Ramos (cell line): Measurements from ENCODE around the gene SLC16A10.

Source experiments
- in situ Hi-C: fragments of 300-500 bp; cut with MboI; formaldehyde crosslinking; loops from one replicate; pipeline ENCODE4 v1.14.3; 2022; ENCODE audit warnings: low sequenced_read_pairs; ENCODE audit not compliant: unreplicated experiment

SLC16A10 gene

DNA sequence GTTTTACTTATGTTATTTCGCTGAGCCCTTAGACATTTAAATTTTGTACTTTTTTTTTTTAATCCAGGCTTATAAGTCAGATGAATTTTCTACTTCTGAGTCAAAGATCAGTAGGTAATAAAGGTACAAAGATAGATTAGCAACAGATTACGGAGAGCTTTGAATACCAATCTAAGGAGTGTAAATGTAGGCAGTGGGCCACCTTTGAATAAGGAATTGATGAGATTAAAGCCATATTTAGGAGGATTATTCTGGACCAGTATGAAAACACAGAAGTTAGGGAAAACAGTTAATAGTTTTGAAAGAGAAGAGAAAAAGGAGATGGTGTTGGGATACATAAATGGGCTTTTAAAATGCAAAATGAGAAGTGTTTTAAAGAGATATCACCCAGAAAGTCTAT is 117.6 kb downstream of the SLC16A10 start:
- in situ Hi-C loops: loop anchor here (25.0 kb wide), 1 partner anchor 668 kb away; no protein-coding TSS in a partner anchor

DNA sequence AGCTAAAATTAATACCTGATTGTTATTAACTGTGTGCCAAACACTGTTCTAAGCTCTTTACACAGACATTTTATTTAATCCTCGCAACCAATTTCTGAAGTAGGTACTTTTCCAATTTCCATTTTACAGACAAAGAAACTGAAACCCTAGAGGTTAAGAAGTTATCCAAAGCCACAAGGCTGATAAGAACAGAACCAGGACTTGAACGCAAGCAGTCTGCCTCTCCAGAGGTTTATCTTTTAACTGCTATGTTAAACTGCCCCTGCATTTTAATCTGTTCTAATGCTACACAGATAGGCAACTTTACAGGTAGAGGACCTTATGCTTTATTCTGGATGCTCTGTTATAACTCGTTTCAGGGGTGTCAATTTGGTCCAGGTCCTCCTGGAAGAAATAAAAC is 118.2 kb downstream of the SLC16A10 start:
- in situ Hi-C loops: loop anchor here (25.0 kb wide), 1 partner anchor 668 kb away; no protein-coding TSS in a partner anchor

DNA sequence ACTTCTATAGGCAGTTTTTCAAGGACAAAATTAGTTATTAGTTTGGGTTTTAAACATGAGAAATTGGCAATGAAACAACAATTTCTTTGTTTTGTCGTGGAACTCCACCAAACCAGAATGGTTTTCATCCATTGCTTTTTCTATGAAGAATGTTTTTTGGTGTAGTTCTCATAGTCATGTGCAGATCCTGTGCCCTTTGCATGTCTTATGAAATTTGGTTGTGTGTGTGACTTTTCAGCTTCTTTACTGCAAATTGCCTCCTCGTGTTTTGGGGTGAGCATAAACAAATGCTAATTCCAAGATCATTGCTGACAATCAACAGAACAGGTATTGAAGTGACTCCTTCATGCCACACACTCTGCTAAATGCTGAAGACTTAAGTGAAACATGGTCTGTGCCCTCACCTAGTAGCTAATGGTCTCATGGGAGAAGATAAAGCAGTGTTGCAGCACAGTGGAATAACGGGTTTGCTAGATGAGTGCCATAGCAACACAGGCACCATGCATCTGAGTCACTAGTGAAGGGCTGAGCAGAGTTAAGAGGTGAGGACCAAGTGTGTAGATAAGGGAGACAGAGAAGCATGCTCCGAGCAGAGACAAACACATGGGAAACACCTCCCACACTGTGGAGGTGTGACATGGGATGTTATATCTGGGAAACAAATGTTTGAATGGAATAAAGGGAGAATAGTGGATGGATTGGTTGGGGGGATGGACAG is 120.0 kb downstream of the SLC16A10 start:
- in situ Hi-C loops: loop anchor here (25.0 kb wide), 1 partner anchor 670 kb away; no protein-coding TSS in a partner anchor

DNA sequence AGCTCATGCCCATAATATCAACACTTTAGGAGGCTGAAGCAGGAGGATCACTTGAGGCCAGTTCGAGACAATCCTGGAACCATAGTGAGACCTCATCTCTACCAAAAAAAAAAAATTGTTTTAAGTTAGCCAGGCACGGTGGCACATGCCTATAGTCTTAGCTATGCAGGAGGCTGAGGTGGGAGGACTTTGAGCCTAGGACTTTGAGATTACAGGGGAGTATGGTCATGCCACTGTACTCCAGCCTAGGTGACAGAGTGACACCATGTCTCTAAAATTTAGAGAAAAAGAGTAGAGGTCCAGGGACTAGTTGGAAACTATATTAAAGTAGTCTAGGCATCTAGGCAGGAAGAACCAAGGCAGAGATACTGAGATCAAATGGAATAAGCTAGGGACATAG is 121.6 kb downstream of the SLC16A10 start:
- in situ Hi-C loops: loop anchor here (25.0 kb wide), 1 partner anchor 672 kb away; no protein-coding TSS in a partner anchor

DNA sequence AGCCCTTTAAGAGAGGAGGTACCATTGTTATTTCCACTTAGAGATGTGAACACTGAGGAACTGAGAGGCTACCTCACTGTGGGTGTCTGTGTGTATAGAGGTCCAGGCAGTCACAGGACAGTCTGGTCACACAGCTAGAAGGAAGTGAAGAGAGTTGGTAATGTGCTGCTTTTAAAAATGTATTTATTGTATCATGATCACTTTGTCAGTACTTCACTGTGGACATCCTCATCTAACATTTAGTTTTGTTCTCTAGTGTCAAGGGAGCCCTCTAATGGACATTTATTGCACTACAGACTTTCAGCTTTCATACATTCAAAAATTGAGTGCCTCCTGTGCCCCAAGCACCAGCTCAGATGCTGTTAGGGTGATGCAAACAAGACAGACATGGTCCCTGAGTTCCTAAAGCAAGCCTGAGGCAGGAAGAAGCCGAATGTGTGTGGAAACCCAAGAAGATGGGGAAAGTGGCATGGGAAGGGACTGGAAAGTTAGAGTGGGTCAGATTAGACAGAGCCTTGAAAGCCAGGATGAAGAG is 123.0 kb downstream of the SLC16A10 start:
- in situ Hi-C loops: loop anchor here (10.0 to 25.0 kb wide), 2 partner anchors 145 to 673 kb away; no protein-coding TSS in a partner anchor

DNA sequence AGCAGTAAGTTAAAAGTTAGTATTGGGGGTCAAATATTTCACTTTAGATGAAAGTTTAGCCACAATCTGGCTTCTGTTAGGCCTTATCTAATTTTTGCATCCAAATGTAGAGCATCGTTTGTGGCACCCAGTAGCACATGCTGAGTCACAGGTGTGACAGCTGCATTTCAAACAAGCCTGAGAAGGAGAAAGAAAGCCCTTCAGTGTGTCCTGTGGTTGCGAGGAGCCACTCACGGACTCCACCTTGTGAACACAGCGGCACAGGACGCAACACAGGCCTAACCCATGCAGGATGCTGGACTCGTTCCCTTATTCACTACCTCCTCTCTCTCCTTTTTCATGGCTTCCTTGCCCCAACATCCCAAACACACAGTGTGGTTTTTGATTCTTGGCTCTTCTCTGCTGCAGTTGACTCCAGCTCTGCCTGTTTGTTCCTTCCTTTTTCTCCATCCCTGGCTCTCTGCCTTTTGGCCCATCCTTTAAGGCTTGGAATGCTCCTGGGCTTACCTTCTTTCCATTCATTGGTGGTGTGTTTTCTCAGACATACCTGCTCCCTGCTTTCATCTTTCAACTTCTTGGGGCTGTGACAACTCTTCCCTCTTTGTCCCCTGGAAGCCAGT is 124.2 kb downstream of the SLC16A10 start:
- in situ Hi-C loops: loop anchor here (10.0 to 25.0 kb wide), 2 partner anchors 147 to 674 kb away; no protein-coding TSS in a partner anchor

GRCh38 chr6:111212625-111213024 is 125.3 kb downstream of the SLC16A10 start:
- in situ Hi-C loops: loop anchor here (10.0 to 25.0 kb wide), 2 partner anchors 148 to 675 kb away; no protein-coding TSS in a partner anchor

DNA sequence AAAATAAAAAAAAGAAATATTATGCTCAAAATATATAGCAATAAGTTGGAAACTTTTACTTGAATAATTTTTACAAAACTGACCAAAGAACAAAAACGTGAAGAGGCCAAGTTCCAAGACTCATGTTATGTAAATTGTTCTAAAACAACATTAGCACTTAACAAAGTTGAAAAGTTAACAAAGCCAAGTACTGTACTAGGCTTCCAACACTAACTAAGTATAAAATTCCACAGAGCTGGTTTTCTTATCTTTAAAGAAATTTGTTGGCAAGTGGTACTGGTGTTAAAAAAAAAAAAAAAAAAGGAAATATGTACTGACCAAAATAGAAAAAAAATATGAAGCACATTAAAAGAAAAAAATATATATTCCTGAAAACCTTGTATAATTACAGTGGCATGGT is 127.8 kb downstream of the SLC16A10 start:
- in situ Hi-C loops: loop anchor here (10.0 to 25.0 kb wide), 2 partner anchors 150 to 678 kb away; no protein-coding TSS in a partner anchor

DNA sequence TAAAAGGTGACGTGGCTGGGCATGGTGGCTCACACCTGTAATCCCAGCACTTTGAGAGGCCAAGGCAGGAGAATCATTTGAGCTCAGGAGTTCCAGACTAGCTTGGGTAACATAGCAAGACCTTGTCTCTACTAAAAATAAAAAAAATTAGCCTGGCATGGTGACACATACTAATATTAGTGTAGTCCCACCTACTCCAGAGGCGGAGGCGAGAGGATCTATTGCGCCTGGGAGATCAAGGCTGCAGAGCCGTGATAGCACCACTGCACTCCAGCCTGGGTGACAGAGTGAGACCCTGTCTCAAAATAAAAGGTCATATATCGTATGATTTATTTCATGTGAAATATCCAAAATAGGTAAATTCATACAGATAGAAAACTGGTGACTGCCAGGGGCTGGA is 132.5 kb downstream of the SLC16A10 start:
- in situ Hi-C loops: loop anchor here (10.0 to 25.0 kb wide), 2 partner anchors 155 to 682 kb away; no protein-coding TSS in a partner anchor

DNA sequence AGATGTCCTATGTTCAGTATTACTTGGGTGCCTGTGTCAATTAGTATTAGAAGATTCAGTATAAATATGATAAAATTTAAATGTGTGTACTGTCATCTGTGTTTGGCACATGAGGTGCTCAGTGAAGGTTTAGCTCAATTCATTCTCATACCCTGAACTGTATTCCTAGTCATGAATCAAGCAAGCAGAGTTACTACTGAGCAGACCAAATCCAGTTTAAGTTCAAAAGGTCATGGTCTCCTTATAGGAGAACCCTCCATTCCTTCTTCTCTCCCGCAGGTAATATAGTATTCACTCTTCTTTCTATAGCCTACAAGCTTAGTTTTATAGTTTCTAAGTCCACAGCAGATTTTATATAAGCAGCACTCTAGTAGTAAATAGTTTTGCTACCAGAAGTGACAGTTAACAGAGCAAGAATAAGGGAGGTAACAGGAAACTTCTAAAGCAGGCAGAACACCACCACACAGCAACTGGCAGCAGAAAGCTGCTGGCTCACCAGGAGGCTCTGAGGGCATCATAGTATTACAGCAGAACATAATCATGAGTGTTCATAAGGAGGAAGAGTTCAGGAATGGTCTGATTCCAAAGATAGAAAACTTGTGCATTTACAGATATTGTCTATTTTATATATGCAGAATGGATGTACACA is 133.2 kb downstream of the SLC16A10 start:
- in situ Hi-C loops: loop anchor here (25.0 kb wide), 1 partner anchor 683 kb away; no protein-coding TSS in a partner anchor

DNA sequence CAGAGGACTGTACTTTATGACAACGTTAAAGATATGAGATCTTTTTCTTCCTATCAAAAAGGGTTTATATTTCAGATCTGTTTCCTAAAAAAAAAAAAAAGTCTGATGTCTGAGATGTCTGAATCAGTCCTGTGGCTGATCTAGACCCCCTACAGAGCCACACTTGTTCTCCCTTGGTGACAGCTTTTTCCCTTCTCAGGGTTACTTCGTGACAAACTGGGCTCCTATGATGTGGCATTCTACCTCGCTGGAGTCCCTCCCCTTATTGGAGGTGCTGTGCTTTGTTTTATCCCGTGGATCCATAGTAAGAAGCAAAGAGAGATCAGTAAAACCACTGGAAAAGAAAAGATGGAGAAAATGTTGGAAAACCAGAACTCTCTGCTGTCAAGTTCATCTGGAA is 134.5 kb downstream of the SLC16A10 start:
- in situ Hi-C loops: loop anchor here (25.0 kb wide), 1 partner anchor 685 kb away; no protein-coding TSS in a partner anchor

GRCh38 chr6:111222341-111222740 is 135.0 kb downstream of the SLC16A10 start:
- in situ Hi-C loops: loop anchor here (25.0 kb wide), 1 partner anchor 685 kb away; no protein-coding TSS in a partner anchor

DNA sequence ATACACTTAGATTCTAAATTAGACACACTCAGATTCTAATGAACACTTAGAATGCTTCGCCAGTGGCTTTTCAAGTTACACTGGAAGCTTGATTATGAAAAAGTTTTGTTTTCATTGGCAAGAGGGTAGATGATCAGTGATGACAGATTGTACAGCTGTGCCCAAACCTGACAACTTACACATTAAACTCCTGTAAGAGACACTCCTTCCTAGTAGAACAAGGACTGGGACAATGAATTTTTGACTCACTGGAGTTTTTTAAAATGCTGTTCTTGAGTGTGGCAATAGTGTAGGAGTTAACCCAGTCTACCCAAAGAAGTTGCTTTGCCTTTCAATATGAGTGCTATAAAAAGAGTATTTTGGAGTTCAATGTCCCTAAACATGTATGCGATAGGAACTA is 140.8 kb downstream of the SLC16A10 start:
- in situ Hi-C loops: no loop called here

DNA sequence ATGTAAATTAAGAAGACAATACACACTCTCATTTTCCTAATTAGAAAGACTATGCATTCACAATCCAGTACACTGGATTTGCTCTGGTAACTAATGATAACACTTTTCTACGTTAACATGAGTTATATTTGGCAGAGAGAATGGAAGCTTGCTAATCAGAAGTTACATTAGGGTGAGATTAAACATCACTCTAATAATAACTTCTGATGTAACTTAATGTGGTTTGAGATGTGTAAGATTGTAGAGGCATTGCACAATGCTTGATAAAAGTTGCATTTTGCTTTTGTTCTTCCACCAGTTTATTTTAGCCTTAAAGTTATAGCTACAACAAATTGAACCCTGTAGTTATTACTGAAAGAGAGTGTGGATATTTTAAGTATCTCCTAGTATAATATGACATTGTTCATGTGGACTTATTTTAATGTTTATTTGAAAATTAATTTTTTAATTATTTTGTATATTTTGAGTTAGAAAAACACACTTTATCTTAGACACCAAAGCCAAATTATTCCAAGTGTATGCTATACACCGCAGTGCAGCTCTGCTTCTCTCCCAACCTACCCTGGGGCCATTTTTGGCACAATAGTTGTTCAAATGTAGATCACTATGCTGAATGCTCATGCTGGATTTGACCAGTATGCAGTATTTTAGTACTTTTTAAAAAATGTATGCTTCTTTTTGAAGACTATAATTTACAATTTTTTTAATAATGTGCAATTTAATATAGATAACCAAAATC is 143.2 kb downstream of the SLC16A10 start:
- in situ Hi-C loops: no loop called here

GRCh38 chr6:111231090-111231459 is 143.8 kb downstream of the SLC16A10 start:
- in situ Hi-C loops: no loop called here

GRCh38 chr6:111237852-111238251 is 150.5 kb downstream of the SLC16A10 start:
- in situ Hi-C loops: no loop called here

DNA sequence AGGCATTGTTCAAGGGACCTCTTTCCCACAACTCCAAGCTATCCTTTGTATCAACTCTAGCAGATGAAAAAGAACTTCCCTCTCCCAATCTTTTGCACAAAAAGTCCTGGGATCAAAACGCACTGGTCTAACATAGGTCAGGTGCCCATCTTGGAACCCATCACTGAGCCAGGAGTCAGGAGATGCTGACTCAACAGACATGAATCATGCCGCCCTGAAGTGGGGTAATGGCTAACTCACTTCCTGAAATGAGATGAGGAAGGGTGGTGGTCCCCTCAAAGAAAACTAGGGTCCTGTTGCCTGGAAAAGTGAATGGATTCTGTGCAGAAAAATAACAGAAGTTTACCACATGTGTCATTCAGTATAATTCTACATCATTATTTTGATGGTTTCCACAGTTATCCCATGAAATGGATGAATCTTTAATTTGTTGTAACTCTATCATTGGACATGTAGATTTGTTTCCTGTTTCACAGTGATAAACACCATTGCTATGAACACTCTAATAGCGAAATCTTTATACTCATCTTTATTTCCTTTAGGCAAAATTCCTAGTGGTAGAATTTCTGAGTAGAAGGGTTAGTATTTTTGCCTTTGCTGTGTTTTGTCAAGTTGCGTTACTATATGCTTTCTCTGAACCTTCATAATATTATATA is 151.3 kb downstream of the SLC16A10 start:
- in situ Hi-C loops: no loop called here

DNA sequence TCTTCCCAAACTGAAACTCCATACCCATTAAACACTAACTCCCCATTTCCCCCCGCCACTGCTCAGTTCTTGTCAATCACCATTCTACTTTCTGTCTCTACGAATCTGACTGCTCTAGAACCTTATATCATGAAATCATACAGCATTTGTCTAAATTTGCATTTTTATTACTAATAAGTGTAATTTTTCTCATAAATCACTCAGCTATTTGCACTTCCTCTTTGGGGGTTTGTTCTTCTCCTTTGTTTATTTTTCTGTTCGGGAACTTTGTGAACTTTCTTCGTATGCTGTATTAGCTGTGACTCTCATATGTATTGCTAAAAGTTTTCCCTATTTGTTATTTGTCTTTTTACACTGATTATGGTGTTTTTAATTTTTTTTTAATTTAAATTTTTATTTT is 152.2 kb downstream of the SLC16A10 start:
- in situ Hi-C loops: no loop called here

DNA sequence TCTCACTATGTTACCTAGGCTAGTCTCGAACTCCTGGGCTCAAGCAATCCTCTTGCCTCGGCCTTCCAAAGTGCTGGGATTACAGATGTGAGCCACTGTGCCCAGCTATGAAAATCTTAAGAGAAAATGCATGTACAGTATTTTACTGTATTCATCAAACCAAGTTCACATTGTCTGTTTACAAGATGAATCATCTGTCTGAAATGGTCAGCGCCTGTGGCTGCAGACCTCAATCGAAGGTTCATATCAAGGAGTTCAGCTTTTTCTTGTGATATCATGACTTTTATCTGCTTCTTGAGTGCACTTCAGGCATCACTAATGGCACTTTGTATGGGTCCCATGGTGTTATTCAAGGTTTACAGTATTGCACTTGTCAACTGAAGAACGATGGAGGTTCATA is 155.1 kb downstream of the SLC16A10 start:
- in situ Hi-C loops: no loop called here
